Measurements from ENCODE around the gene MZT2A. TPM values are rescaled to one million over a fixed set of nuclear protein-coding genes. Genes with fewer than 3 reads are reported as not detected.
A peak's percentile ranks its signal among the peaks of the same experiment; 100 is the strongest.
"Not testable (repeated sequence)": the region's sequence is repeated elsewhere in the genome, so short reads cannot be mapped to it uniquely, and the experiment has no call there.

The MZT2A gene
- polyA plus RNA-seq, 1 experiment: 30.9 TPM

GRCh38 chr2:131530626-131531344, 38.6 kb upstream of the MZT2A start:
- H3K4me3 ChIP-seq (ENCODE audit: low read depth, low read length); DNase-seq (ENCODE audit: low read depth, low spot score); H3K27me3 ChIP-seq (ENCODE audit: control insufficient read depth, insufficient read depth, low read length); H3K27ac ChIP-seq (ENCODE audit: low read depth, low read length); H3K9me3 ChIP-seq (ENCODE audit: control insufficient read depth, insufficient read depth, low read length); CTCF ChIA-PET; POLR2A ChIA-PET: not testable (repeated sequence)

GRCh38 chr2:131529864-131530445, 37.8 kb upstream of the MZT2A start:
- DNase-seq (ENCODE audit: low read depth, low spot score); H3K27ac ChIP-seq (ENCODE audit: low read depth, low read length); H3K4me3 ChIP-seq (ENCODE audit: low read depth, low read length); POLR2A ChIA-PET; CTCF ChIA-PET; H3K27me3 ChIP-seq (ENCODE audit: control insufficient read depth, insufficient read depth, low read length); H3K9me3 ChIP-seq (ENCODE audit: control insufficient read depth, insufficient read depth, low read length): not testable (repeated sequence)

- DNase-seq (ENCODE audit: low read depth, low spot score); CTCF ChIA-PET; POLR2A ChIA-PET; H3K27me3 ChIP-seq (ENCODE audit: control insufficient read depth, insufficient read depth, low read length); H3K9me3 ChIP-seq (ENCODE audit: control insufficient read depth, insufficient read depth, low read length); H3K27ac ChIP-seq (ENCODE audit: low read depth, low read length); H3K4me3 ChIP-seq (ENCODE audit: low read depth, low read length): not testable (repeated sequence)
Observed at GRCh38 chr2:131528981-131529863, 37.0 kb upstream of the MZT2A start.

- H3K9me3 ChIP-seq (ENCODE audit: control insufficient read depth, insufficient read depth, low read length); DNase-seq (ENCODE audit: low read depth, low spot score); H3K27ac ChIP-seq (ENCODE audit: low read depth, low read length); POLR2A ChIA-PET; H3K27me3 ChIP-seq (ENCODE audit: control insufficient read depth, insufficient read depth, low read length): not testable (repeated sequence)
- peak within 1 kb of the TSS; percentile 42 for H3K4me3 ChIP-seq (ENCODE audit: low read depth, low read length)
- CTCF ChIA-PET: interaction anchor here (0.7 to 1.3 kb wide), 3 partner anchors 35 to 275 kb away, joined by 3 to 6 read pairs (median 3); partner anchors contain the start of gene MZT2A
Observed at GRCh38 chr2:131527131-131528001, 35.2 kb upstream of the MZT2A start, which contains the start of gene CCDC74A. Gene CCDC74A (plus strand): TSS chr2:131527888. CDS start chr2:131527971, 83 bp downstream.

GRCh38 chr2:131525256-131525655, 33.1 kb upstream of the MZT2A start:
- POLR2A ChIA-PET; H3K4me3 ChIP-seq (ENCODE audit: low read depth, low read length); CTCF ChIA-PET; H3K27ac ChIP-seq (ENCODE audit: low read depth, low read length); H3K9me3 ChIP-seq (ENCODE audit: control insufficient read depth, insufficient read depth, low read length); H3K27me3 ChIP-seq (ENCODE audit: control insufficient read depth, insufficient read depth, low read length); DNase-seq (ENCODE audit: low read depth, low spot score): not testable (repeated sequence)

GRCh38 chr2:131521961-131522781, 30.0 kb upstream of the MZT2A start:
- Histone ChIP-seq H3K27ac (ENCODE audit: low read depth, low read length) (no peak overlapping the region), H3K4me3 (ENCODE audit: low read depth, low read length) (no peak overlapping the region), H3K9me3 (ENCODE audit: control insufficient read depth, insufficient read depth, low read length) (no peaks in the 10 kb centered on the region), H3K27me3 (ENCODE audit: control insufficient read depth, insufficient read depth, low read length) (no peaks in the 10 kb centered on the region)
- ChIA-PET POLR2A (no interaction called here), CTCF (no interaction called here)
- no peak for TF ChIP-seq CTCF (IDR thresholded peaks at IDR 0.05; ENCODE audit: low read depth, low read length)
- no peak for DNase-seq (ENCODE audit: low read depth, low spot score)

GRCh38 chr2:131521524-131521923, 29.3 kb upstream of the MZT2A start:
- DNase-seq (ENCODE audit: low read depth, low spot score); H3K9me3 ChIP-seq (ENCODE audit: control insufficient read depth, insufficient read depth, low read length); H3K27me3 ChIP-seq (ENCODE audit: control insufficient read depth, insufficient read depth, low read length); H3K27ac ChIP-seq (ENCODE audit: low read depth, low read length); POLR2A ChIA-PET; H3K4me3 ChIP-seq (ENCODE audit: low read depth, low read length); CTCF ChIA-PET: not testable (repeated sequence)

Data from AG04450 (cell line).